ENCODE measurements around the gene SLC9C2.

- TF ChIP-seq TOX (CRISPR knock-in tag; IDR thresholded peaks at IDR 0.05; ENCODE audit: borderline replicate concordance) = no peak
- TF ChIP-seq ARNTL (CRISPR knock-in tag; IDR thresholded peaks at IDR 0.05; ENCODE audit: borderline replicate concordance, low read depth) = no peak
- no peak for TF ChIP-seq GLIS3 (CRISPR knock-in tag; IDR thresholded peaks at IDR 0.05)
- TF ChIP-seq TSHZ2 (CRISPR knock-in tag; IDR thresholded peaks at IDR 0.05) = no peak
- no peak for TF ChIP-seq PPARA (CRISPR knock-in tag; IDR thresholded peaks at IDR 0.05; ENCODE audit: borderline replicate concordance)
These were observed 79.5 kb downstream of the SLC9C2 start for GRCh38 chr1:173523329-173523728.
